K562 (cell line): Measurements from ENCODE around the gene ZNF500. TPM values are rescaled to one million over a fixed set of nuclear protein-coding genes. Genes with fewer than 3 reads are reported as not detected.
A peak's percentile ranks its signal among the peaks of the same experiment; 100 is the strongest.

Experiments used
- ATF7 ChIP-seq: fragments of 450-650 bp; IDR thresholded peaks from 2 replicates; pipeline ENCODE4 v1.7.1; 2014; ENCODE audit warnings: mild to moderate bottlenecking, moderate library complexity
- CCNT2 ChIP-seq: IDR thresholded peaks from 2 replicates; pipeline ENCODE4 v1.6.1; 2011; ENCODE audit warnings: borderline replicate concordance, low read depth, mild to moderate bottlenecking, moderate library complexity, mixed read lengths, low read length; ENCODE audit not compliant: insufficient read length; ENCODE audit errors: extremely low read depth
- CEBPB ChIP-seq: fragments of 450-650 bp; IDR thresholded peaks from 2 replicates; pipeline ENCODE4 v1.6.1; 2016; ENCODE audit warnings: missing genetic modification characterization, missing compliant biosample characterization
- CHCHD3 ChIP-seq: fragments of 250-450 bp; sonication (Bioruptor Pico); IDR thresholded peaks from 2 replicates; pipeline ENCODE4 v2.1.2; 2022; ENCODE audit warnings: mild to moderate bottlenecking
- COPS2 ChIP-seq: fragments of 450-650 bp; conservative IDR thresholded peaks from 2 replicates; pipeline ENCODE4 v1.6.1; 2016; ENCODE audit warnings: mild to moderate bottlenecking, moderate library complexity
- CTCFL ChIP-seq: IDR thresholded peaks from 2 replicates; pipeline ENCODE4 v1.6.1; 2011; ENCODE audit warnings: borderline replicate concordance, low read depth, mild to moderate bottlenecking, moderate library complexity, low read length; ENCODE audit not compliant: insufficient read depth, poor library complexity, severe bottlenecking
- DMBX1 ChIP-seq: fragments of 250-450 bp; sonication (Bioruptor Pico); IDR thresholded peaks from 2 replicates; pipeline ENCODE4 v1.8.0; 2022; ENCODE audit warnings: inconsistent platforms, mild to moderate bottlenecking, moderate library complexity, borderline replicate concordance
- ETS1 ChIP-seq: conservative IDR thresholded peaks from 2 replicates; pipeline ENCODE4 v1.6.1; 2011; ENCODE audit warnings: low read depth, mild to moderate bottlenecking, low read length; ENCODE audit not compliant: control insufficient read depth
- GTF2F1 ChIP-seq: IDR thresholded peaks from 2 replicates; pipeline ENCODE4 v1.6.1; 2011; ENCODE audit warnings: low read depth, low read length, improper control_type of control experiment
- HNRNPL ChIP-seq: fragments of 200-400 bp; formaldehyde crosslinking; IDR thresholded peaks from 2 replicates; pipeline ENCODE4 v1.6.1; 2017; ENCODE audit warnings: low read depth, mild to moderate bottlenecking, low read length
- IFI16 ChIP-seq: fragments of 250-450 bp; sonication (Bioruptor Pico); IDR thresholded peaks from 2 replicates; pipeline ENCODE4 v2.1.2; 2022; ENCODE audit warnings: mild to moderate bottlenecking, inconsistent platforms
- ILF3 ChIP-seq: fragments of 450-650 bp; IDR thresholded peaks from 2 replicates; pipeline ENCODE4 v1.6.1; 2018; ENCODE audit warnings: antibody characterized with exemption, mild to moderate bottlenecking, moderate library complexity, borderline replicate concordance
- MNT ChIP-seq, 2 experiments: fragments of 450-650 bp; conservative IDR thresholded peaks; 2 replicates each; pipeline ENCODE4 v1.6.1; 2017; ENCODE audit warnings: mild to moderate bottlenecking in 2 of 2, moderate library complexity in 2 of 2
- PHF21A ChIP-seq: fragments of 450-650 bp; IDR thresholded peaks from 2 replicates; pipeline ENCODE4 v1.6.1; 2017; ENCODE audit warnings: low read depth, borderline replicate concordance
- RBM15 ChIP-seq: fragments of 200-400 bp; formaldehyde crosslinking; IDR thresholded peaks from 2 replicates; pipeline ENCODE4 v1.6.1; 2018; ENCODE audit warnings: mild to moderate bottlenecking, low read length, moderate library complexity; ENCODE audit not compliant: insufficient read depth
- TAL1 ChIP-seq: fragments of 450-650 bp; IDR thresholded peaks from 2 replicates; pipeline ENCODE4 v1.6.1; 2016; ENCODE audit warnings: mild to moderate bottlenecking
- VEZF1 ChIP-seq: fragments of 200-800 bp; sonication (Bioruptor generic); IDR thresholded peaks from 2 replicates; pipeline ENCODE4 v1.6.1; 2017; ENCODE audit warnings: missing genetic modification characterization, missing compliant biosample characterization
- ZFP91 ChIP-seq: sonication (generic); formaldehyde crosslinking; IDR thresholded peaks from 2 replicates; pipeline ENCODE4 v1.8.0; 2022; ENCODE audit warnings: mild to moderate bottlenecking, missing genetic modification reagents
- ZNF124 ChIP-seq: sonication (generic); formaldehyde crosslinking; IDR thresholded peaks from 2 replicates; pipeline ENCODE4 v1.8.1; 2022; ENCODE audit warnings: missing genetic modification reagents
- ZNF785 ChIP-seq: fragments of 250-450 bp; sonication (Bioruptor Pico); IDR thresholded peaks from 2 replicates; pipeline ENCODE4 v1.4.0; 2020; ENCODE audit warnings: mild to moderate bottlenecking
- polyA plus RNA-seq, 8 experiments: library from polyadenylated mRNA; depleted of rRNA in 4 of 8; stranded (reverse) in 5 of 8; unstranded in 3 of 8; fragments of >200 nt; fragmentation: Nextera tagmentation in 2 of 8; fragmentation: Illumina TruSeq in 1 of 8; extraction: Ambion mirVana in 2 of 8; extraction: Trizol in 1 of 8; gene quantifications; 2 replicates each; pipeline versions ENCODE4 v1.2.1 to v1.2.3, GENCODE V29; 2011 to 2014; ENCODE audit warnings: inconsistent platforms in 1 of 8, missing spikeins in 1 of 8
- total RNA-seq, 7 experiments: library from RNA; depleted of rRNA in 6 of 7; stranded (reverse); fragments of >200 nt in 6 of 7; fragmentation: Illumina TruSeq in 2 of 7; extraction: Trizol in 2 of 7; gene quantifications; 2 replicates each; pipeline versions ENCODE4 v1.2.1 to v1.2.3, GENCODE V29; 2011 to 2021; ENCODE audit warnings: low replicate concordance in 1 of 7

ZNF500 gene
- total and polyA plus RNA-seq, 9 of the 15 experiments (the other 6 are each of a cell fraction or from before 2014, with no cell fraction given), result 0.80 to 20.8 (median 5.3) TPM

- TF ChIP-seq CEBPB (tag) (no peak), ILF3 (no peak), CTCFL (no peak), ATF7 (peak; percentile 79), DMBX1 (CRISPR knock-in tag) (no peak), MNT (conservative IDR thresholded peaks at IDR 0.05) (no peak), HNRNPL (no peak), IFI16 (CRISPR knock-in tag) (no peak), GTF2F1 (no peak), CCNT2 (peak; percentile 31), ETS1 (peak; percentile 73; the same call in 1 of the 2 replicates), ZNF785 (CRISPR knock-in tag) (no peak), ZNF124 (CRISPR knock-in tag) (no peak), CHCHD3 (CRISPR knock-in tag) (no peak), PHF21A (no peak), COPS2 (no peak), TAL1 (no peak), RBM15 (no peak), ZFP91 (CRISPR knock-in tag) (no peak), VEZF1 (CRISPR knock-in tag) (peak; percentile 96)
These were observed 32.8 kb downstream of the ZNF500 start, which contains the start of the genes ANKS3 and DNAAF8 (continued) for GRCh38 chr16:4734063-4734729.
